Measurements from ENCODE around the gene ZFPM1.

DNA sequence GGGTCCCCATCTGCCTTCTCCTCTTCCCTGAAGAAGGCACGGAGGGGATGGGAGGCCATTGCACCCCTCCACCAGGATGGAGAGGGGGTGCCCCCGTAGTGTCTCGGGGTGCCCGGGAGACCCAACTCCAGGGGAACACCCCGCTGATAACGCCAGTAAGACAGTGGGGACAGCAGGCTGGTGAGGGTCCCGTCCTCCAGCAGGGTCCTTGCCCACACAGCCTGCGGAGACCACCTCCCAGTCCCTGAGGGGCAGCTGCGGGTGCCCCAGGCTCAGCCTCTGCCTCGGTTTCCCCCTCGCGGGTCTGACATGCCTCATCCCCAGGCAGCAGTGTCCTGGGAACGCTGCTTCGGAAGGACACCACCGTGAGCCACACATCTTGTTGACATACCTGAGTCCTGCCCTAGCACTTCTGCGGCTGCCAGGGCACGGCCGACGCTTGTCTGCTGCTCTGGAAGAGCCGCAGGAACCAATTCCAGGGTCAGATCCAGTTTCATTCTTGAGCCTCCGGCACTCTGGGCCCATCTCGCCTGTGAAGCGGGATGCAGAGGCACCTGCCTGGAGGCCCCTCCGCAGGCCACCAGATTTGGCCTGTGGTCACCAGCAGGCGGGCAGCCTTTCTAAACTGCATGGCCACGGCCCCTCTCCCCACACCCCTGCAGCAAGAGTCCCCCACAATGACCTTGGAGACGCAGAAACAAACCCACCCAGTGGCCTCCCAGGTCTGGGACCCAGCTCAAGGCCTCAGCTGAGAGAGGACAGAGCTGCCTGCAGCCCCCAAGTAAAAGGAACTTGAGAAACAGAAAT is 77.2 kb downstream of the ZFPM1 start:
- TF ChIP-seq ZNF70 (CRISPR knock-in tag; IDR thresholded peaks at IDR 0.05), result no peak
- TF ChIP-seq PATZ1 (CRISPR knock-in tag; IDR thresholded peaks at IDR 0.05; ENCODE audit: borderline replicate concordance), result no peak
- TF ChIP-seq ZNF565 (CRISPR knock-in tag; conservative IDR thresholded peaks at IDR 0.05; ENCODE audit: low read depth), result no peak
- TF ChIP-seq ARNTL (CRISPR knock-in tag; IDR thresholded peaks at IDR 0.05; ENCODE audit: borderline replicate concordance, low read depth), result no peak
- TF ChIP-seq PPARA (CRISPR knock-in tag; IDR thresholded peaks at IDR 0.05; ENCODE audit: borderline replicate concordance), result no peak
- TF ChIP-seq ZFP30 (CRISPR knock-in tag; IDR thresholded peaks at IDR 0.05), result no peak
- TF ChIP-seq OSR1 (CRISPR knock-in tag; IDR thresholded peaks at IDR 0.05), result no peak
- TF ChIP-seq, protein P1, sequence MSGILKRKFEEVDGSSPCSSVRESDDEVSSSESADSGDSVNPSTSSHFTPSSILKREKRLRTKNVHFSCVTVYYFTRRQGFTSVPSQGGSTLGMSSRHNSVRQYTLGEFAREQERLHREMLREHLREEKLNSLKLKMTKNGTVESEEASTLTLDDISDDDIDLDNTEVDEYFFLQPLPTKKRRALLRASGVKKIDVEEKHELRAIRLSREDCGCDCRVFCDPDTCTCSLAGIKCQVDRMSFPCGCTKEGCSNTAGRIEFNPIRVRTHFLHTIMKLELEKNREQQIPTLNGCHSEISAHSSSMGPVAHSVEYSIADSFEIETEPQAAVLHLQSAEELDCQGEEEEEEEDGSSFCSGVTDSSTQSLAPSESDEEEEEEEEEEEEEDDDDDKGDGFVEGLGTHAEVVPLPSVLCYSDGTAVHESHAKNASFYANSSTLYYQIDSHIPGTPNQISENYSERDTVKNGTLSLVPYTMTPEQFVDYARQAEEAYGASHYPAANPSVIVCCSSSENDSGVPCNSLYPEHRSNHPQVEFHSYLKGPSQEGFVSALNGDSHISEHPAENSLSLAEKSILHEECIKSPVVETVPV (CRISPR knock-in tag; IDR thresholded peaks at IDR 0.05), result no peak
- TF ChIP-seq RARB (CRISPR knock-in tag; IDR thresholded peaks at IDR 0.05), result no peak
- no peak for TF ChIP-seq ISL1 (CRISPR knock-in tag; IDR thresholded peaks at IDR 0.05)
- no peak for TF ChIP-seq ZFP3 (CRISPR knock-in tag; IDR thresholded peaks at IDR 0.05)
- TF ChIP-seq ESRRG (CRISPR knock-in tag; IDR thresholded peaks at IDR 0.05), result no peak
- TF ChIP-seq GLIS3 (CRISPR knock-in tag; IDR thresholded peaks at IDR 0.05), result no peak
- no peak for TF ChIP-seq TOX (CRISPR knock-in tag; IDR thresholded peaks at IDR 0.05; ENCODE audit: borderline replicate concordance)
